Measurements from ENCODE around the gene ESD. TPM values are rescaled to one million over a fixed set of nuclear protein-coding genes. Genes with fewer than 3 reads are reported as not detected.
"Not testable (repeated sequence)": the region's sequence is repeated elsewhere in the genome, so short reads cannot be mapped to it uniquely, and the experiment has no call there.

ESD gene
- total and polyA plus RNA-seq, 2 experiments from 2014 or later, result 61.0 to 123 TPM

DNA sequence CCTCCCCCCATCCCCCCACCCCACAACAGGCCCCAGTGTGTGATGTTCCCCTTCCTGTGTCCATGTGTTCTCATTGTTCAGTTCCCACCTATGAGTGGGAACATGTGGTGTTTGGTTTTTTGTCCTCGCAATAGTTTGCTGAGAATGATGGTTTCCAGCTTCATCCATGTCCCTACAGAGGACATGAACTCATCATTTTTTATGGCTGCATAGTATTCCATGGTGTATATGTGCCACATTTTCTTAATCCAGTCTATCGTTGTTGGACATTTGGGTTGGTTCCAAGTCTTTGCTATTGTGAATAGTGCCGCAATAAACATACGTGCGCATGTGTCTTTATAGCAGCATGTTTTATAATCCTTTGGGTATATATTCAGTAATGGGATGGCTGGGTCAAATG lies 41.5 kb downstream of the ESD start:
- not testable (repeated sequence) for H3K36me3 Mint-ChIP-seq (ENCODE audit: low read depth); H3K36me3 ChIP-seq (ENCODE audit: insufficient read depth); H4K20me1 ChIP-seq (replicated peaks; ENCODE audit: insufficient read depth); H3K79me2 ChIP-seq (replicated peaks; ENCODE audit: insufficient read depth); H3K4me1 ChIP-seq (ENCODE audit: insufficient read depth); H3K27ac Mint-ChIP-seq; H3K4me2 ChIP-seq; H3K27me3 Mint-ChIP-seq (ENCODE audit: insufficient read depth, low read depth, poor library complexity); H3K4me3 ChIP-seq; H3K27me3 ChIP-seq (ENCODE audit: insufficient read depth); ATAC-seq; DNase-seq (ENCODE audit: low spot score); H2AFZ ChIP-seq; H3K9me3 Mint-ChIP-seq; H3K9me2 ChIP-seq (ENCODE audit: insufficient read depth); H3F3A ChIP-seq (replicated peaks; ENCODE audit: low read depth); H3K27ac ChIP-seq (ENCODE audit: low read depth); H3K4me3 Mint-ChIP-seq
- peaks cover 11% of the 10 kb centered on the region; the same call in 2 of the 3 replicates for H3K4me1 Mint-ChIP-seq

DNA sequence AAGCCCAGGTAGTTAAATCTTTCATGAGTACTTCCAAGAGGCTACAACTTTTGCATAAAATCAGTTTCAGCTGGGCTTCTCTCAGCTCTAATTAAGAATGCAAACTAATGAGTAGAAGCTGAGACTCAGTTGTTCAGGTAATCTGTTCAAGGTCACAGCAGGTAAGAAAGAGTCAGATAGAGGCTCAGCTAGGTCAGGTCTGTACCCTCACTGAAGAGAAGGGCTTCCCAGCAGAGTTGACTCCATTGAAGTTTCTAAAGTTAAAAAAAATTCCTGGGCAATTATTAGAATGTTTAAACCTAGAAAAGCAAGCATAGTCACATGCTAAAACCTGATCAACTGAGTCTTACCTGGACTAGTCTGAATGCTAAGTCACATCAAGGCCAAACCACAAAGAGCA lies 42.1 kb downstream of the ESD start:
- Mint-ChIP-seq H3K36me3 (ENCODE audit: low read depth) (peaks cover 4% of the 10 kb centered on the region; the same call in 1 of the 3 replicates), H3K27me3 (ENCODE audit: insufficient read depth, low read depth, poor library complexity) (peaks cover 1% of the 10 kb centered on the region), H3K9me3 (no peaks in the 10 kb centered on the region), H3K27ac (no peak overlapping the region), H3K4me3 (no peak overlapping the region), H3K4me1 (peaks cover 11% of the 10 kb centered on the region; the same call in 2 of the 3 replicates)
- Histone ChIP-seq H3F3A (replicated peaks; ENCODE audit: low read depth) (no peaks in the 10 kb centered on the region), H3K4me2 (no peak overlapping the region), H2AFZ (no peak overlapping the region), H4K20me1 (replicated peaks; ENCODE audit: insufficient read depth) (no peaks in the 10 kb centered on the region), H3K79me2 (replicated peaks; ENCODE audit: insufficient read depth) (no peaks in the 10 kb centered on the region), H3K27ac (ENCODE audit: low read depth) (no peak overlapping the region), H3K36me3 (ENCODE audit: insufficient read depth) (no peaks in the 10 kb centered on the region; the same call in 1 of the 2 replicates), H3K9me2 (ENCODE audit: insufficient read depth) (no peaks in the 10 kb centered on the region), H3K27me3 (ENCODE audit: insufficient read depth) (no peaks in the 10 kb centered on the region), H3K4me3 (no peak overlapping the region), H3K4me1 (ENCODE audit: insufficient read depth) (no peaks in the 10 kb centered on the region)
- DNase-seq (ENCODE audit: low spot score) (no peak), ATAC-seq (no peak)
- TF ChIP-seq JUNB (IDR thresholded peaks at IDR 0.05; ENCODE audit: unreplicated experiment) (no peak), CREB1 (CRISPR knock-in tag; IDR thresholded peaks at IDR 0.05; ENCODE audit: low read depth) (no peak), EZH2phosphoT487 (IDR thresholded peaks at IDR 0.05; ENCODE audit: unreplicated experiment) (no peak), ZNF114 (CRISPR knock-in tag; IDR thresholded peaks at IDR 0.05) (no peak), STAT1 (IDR thresholded peaks at IDR 0.05; ENCODE audit: unreplicated experiment) (no peak), ZNF331 (CRISPR knock-in tag; IDR thresholded peaks at IDR 0.05; ENCODE audit: low read depth) (no peak), EZH2 (IDR thresholded peaks at IDR 0.05; ENCODE audit: low read depth, unreplicated experiment) (no peak), NANOG (IDR thresholded peaks at IDR 0.05; ENCODE audit: borderline replicate concordance) (no peak)
- TF ChIP-seq, protein P1, sequence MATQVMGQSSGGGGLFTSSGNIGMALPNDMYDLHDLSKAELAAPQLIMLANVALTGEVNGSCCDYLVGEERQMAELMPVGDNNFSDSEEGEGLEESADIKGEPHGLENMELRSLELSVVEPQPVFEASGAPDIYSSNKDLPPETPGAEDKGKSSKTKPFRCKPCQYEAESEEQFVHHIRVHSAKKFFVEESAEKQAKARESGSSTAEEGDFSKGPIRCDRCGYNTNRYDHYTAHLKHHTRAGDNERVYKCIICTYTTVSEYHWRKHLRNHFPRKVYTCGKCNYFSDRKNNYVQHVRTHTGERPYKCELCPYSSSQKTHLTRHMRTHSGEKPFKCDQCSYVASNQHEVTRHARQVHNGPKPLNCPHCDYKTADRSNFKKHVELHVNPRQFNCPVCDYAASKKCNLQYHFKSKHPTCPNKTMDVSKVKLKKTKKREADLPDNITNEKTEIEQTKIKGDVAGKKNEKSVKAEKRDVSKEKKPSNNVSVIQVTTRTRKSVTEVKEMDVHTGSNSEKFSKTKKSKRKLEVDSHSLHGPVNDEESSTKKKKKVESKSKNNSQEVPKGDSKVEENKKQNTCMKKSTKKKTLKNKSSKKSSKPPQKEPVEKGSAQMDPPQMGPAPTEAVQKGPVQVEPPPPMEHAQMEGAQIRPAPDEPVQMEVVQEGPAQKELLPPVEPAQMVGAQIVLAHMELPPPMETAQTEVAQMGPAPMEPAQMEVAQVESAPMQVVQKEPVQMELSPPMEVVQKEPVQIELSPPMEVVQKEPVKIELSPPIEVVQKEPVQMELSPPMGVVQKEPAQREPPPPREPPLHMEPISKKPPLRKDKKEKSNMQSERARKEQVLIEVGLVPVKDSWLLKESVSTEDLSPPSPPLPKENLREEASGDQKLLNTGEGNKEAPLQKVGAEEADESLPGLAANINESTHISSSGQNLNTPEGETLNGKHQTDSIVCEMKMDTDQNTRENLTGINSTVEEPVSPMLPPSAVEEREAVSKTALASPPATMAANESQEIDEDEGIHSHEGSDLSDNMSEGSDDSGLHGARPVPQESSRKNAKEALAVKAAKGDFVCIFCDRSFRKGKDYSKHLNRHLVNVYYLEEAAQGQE (IDR thresholded peaks at IDR 0.05; ENCODE audit: unreplicated experiment), result no peak
- TF ChIP-seq, protein P2, sequence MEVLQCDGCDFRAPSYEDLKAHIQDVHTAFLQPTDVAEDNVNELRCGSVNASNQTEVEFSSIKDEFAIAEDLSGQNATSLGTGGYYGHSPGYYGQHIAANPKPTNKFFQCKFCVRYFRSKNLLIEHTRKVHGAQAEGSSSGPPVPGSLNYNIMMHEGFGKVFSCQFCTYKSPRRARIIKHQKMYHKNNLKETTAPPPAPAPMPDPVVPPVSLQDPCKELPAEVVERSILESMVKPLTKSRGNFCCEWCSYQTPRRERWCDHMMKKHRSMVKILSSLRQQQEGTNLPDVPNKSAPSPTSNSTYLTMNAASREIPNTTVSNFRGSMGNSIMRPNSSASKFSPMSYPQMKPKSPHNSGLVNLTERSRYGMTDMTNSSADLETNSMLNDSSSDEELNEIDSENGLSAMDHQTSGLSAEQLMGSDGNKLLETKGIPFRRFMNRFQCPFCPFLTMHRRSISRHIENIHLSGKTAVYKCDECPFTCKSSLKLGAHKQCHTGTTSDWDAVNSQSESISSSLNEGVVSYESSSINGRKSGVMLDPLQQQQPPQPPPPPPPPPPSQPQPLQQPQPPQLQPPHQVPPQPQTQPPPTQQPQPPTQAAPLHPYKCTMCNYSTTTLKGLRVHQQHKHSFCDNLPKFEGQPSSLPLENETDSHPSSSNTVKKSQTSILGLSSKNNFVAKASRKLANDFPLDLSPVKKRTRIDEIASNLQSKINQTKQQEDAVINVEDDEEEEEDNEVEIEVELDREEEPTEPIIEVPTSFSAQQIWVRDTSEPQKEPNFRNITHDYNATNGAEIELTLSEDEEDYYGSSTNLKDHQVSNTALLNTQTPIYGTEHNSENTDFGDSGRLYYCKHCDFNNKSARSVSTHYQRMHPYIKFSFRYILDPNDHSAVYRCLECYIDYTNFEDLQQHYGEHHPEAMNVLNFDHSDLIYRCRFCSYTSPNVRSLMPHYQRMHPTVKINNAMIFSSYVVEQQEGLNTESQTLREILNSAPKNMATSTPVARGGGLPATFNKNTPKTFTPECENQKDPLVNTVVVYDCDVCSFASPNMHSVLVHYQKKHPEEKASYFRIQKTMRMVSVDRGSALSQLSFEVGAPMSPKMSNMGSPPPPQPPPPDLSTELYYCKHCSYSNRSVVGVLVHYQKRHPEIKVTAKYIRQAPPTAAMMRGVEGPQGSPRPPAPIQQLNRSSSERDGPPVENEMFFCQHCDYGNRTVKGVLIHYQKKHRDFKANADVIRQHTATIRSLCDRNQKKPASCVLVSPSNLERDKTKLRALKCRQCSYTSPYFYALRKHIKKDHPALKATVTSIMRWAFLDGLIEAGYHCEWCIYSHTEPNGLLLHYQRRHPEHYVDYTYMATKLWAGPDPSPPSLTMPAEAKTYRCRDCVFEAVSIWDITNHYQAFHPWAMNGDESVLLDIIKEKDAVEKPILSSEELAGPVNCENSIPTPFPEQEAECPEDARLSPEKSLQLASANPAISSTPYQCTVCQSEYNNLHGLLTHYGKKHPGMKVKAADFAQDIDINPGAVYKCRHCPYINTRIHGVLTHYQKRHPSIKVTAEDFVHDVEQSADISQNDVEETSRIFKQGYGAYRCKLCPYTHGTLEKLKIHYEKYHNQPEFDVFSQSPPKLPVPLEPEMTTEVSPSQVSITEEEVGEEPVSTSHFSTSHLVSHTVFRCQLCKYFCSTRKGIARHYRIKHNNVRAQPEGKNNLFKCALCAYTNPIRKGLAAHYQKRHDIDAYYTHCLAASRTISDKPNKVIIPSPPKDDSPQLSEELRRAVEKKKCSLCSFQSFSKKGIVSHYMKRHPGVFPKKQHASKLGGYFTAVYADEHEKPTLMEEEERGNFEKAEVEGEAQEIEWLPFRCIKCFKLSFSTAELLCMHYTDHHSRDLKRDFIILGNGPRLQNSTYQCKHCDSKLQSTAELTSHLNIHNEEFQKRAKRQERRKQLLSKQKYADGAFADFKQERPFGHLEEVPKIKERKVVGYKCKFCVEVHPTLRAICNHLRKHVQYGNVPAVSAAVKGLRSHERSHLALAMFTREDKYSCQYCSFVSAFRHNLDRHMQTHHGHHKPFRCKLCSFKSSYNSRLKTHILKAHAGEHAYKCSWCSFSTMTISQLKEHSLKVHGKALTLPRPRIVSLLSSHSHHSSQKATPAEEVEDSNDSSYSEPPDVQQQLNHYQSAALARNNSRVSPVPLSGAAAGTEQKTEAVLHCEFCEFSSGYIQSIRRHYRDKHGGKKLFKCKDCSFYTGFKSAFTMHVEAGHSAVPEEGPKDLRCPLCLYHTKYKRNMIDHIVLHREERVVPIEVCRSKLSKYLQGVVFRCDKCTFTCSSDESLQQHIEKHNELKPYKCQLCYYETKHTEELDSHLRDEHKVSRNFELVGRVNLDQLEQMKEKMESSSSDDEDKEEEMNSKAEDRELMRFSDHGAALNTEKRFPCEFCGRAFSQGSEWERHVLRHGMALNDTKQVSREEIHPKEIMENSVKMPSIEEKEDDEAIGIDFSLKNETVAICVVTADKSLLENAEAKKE (CRISPR knock-in tag; IDR thresholded peaks at IDR 0.05), result no peak
- TF ChIP-seq, protein P3, sequence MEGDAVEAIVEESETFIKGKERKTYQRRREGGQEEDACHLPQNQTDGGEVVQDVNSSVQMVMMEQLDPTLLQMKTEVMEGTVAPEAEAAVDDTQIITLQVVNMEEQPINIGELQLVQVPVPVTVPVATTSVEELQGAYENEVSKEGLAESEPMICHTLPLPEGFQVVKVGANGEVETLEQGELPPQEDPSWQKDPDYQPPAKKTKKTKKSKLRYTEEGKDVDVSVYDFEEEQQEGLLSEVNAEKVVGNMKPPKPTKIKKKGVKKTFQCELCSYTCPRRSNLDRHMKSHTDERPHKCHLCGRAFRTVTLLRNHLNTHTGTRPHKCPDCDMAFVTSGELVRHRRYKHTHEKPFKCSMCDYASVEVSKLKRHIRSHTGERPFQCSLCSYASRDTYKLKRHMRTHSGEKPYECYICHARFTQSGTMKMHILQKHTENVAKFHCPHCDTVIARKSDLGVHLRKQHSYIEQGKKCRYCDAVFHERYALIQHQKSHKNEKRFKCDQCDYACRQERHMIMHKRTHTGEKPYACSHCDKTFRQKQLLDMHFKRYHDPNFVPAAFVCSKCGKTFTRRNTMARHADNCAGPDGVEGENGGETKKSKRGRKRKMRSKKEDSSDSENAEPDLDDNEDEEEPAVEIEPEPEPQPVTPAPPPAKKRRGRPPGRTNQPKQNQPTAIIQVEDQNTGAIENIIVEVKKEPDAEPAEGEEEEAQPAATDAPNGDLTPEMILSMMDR (conservative IDR thresholded peaks at IDR 0.05; ENCODE audit: low read depth in 2 of 2), result no peak
